ENCODE measurements around the gene BRSK1. TPM values are rescaled to one million over a fixed set of nuclear protein-coding genes. Genes with fewer than 3 reads are reported as not detected.

BRSK1 gene
- total and polyA plus RNA-seq, 2 of the 8 experiments (the other 6 are each of a cell fraction or from before 2014, with no cell fraction given), result 27.6 to 32.7 TPM

DNA sequence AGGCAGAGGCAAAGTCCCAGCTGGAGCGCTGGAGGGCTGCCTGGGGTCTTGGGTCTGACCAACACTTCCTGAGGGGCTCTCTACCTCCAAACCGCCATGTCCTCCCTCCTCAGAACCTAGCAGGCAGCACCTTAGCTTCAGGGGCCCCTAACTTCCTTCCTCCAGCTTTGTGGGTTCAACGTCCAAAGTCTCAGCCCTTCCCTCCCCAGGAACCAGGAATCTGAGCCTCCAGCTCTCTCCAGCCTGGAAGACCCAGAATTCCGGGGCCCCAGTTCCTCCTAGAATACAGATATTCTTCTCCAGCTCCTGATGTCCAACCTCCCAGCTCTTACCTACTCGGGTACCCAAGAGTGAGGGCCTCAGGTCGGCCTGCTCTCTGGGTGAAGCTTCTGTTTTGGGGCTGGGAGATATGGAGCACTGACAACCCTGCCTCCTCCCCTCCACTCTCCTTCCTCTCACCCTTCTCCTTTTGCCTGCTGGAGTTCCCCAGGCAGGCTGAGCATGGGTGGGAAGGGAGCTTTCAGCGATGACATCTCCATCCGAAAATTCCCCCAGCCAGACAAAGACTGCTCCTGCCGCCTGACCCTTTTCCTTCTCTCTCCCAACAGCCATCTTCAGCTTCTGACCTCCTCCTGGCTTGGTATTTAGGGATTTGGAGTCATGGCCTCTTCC lies 37.8 kb downstream of the BRSK1 start (continued):
- TF ChIP-seq, protein P1, sequence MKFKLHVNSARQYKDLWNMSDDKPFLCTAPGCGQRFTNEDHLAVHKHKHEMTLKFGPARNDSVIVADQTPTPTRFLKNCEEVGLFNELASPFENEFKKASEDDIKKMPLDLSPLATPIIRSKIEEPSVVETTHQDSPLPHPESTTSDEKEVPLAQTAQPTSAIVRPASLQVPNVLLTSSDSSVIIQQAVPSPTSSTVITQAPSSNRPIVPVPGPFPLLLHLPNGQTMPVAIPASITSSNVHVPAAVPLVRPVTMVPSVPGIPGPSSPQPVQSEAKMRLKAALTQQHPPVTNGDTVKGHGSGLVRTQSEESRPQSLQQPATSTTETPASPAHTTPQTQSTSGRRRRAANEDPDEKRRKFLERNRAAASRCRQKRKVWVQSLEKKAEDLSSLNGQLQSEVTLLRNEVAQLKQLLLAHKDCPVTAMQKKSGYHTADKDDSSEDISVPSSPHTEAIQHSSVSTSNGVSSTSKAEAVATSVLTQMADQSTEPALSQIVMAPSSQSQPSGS (IDR thresholded peaks at IDR 0.05; ENCODE audit: low read length), result no peak
- TF ChIP-seq ZNF274 (IDR thresholded peaks at IDR 0.05; ENCODE audit: borderline replicate concordance, extremely low read depth, low read length), result no peak
- TF ChIP-seq ASH2L (IDR thresholded peaks at IDR 0.05; ENCODE audit: low read length), result no peak
- TF ChIP-seq, protein P2, sequence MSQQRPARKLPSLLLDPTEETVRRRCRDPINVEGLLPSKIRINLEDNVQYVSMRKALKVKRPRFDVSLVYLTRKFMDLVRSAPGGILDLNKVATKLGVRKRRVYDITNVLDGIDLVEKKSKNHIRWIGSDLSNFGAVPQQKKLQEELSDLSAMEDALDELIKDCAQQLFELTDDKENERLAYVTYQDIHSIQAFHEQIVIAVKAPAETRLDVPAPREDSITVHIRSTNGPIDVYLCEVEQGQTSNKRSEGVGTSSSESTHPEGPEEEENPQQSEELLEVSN (IDR thresholded peaks at IDR 0.05), result no peak
- TF ChIP-seq NANOG (IDR thresholded peaks at IDR 0.05; ENCODE audit: insufficient read depth, low read depth, low read length, poor library complexity, severe bottlenecking), result no peak
- no peak for TF ChIP-seq CHD2 (IDR thresholded peaks at IDR 0.05; ENCODE audit: low read length)
